Pons (tissue), 1 donor: Measurements from ENCODE around the gene PITPNB.

Source experiments
- DNase-seq: peaks from one replicate; pipeline ENCODE4 v3.0.0-alpha.2; 2016; ENCODE audit warnings: low spot score

PITPNB gene

DNA sequence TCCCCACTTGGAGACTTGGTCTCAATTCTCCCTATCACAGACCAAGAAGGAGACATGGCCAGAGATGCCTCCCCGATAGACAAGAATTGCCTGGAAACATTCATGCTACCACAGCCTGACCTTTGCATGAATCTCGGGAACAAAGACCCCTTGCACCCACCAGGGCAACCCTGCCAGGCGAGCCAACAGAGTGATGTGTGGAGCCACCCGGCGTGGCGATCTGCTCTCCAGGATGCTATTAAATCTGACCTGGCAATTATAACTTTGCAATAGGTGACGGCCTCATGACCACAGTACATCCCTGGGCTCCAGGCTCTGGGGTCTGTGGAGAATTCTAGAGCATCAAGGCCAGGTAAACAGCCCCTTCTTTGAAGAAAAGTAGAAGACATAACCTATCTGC, 86.5 kb downstream of the PITPNB start:
- DNase-seq, result no peak

- no peak for DNase-seq
These were observed 89.4 kb downstream of the PITPNB start for GRCh38 chr22:27829620-27830019.

- no peak for DNase-seq
These were observed 91.2 kb downstream of the PITPNB start for GRCh38 chr22:27827604-27828587.

DNA sequence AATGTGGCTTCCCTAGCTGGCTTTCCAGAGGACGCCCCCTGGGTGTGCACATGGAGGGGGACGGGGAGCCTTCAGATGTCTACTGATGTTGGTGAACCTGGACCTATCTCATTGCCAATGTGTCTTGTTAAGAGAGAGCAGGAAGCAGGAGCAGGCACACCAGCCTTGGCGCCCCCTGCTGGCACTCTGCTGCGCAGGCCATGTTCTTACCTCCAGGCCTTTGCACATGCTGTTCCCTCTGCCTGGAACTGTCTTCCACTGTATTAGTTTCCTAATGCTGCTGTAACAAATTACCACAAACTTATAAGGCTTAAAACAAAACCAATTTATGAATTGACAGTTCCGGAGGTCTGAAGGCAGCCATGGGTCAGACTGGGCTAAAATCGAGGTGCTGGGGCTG, 93.9 kb downstream of the PITPNB start:
- DNase-seq, result no peak

DNA sequence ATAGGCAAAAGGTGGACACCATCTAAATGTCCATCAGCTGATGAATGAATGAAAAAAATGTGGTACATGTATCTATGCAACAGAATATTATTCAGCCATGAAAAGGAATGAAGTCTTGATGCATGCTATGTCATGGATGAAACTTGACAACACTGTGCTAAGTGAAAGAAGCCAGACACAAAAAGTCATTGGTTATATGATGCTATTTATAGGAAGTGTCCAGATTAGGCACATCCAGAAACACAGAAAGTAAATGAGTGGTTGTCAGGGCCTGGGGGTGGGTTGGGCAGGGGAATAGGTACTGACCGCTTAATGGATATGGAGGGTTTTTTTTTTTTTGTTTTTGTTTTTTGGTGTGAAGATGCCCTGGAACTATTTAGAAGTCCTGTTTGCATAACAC, 95.8 kb downstream of the PITPNB start:
- no peak for DNase-seq

- DNase-seq, result peak; percentile 32
These were observed 97.9 kb downstream of the PITPNB start for GRCh38 chr22:27820896-27821866.

DNA sequence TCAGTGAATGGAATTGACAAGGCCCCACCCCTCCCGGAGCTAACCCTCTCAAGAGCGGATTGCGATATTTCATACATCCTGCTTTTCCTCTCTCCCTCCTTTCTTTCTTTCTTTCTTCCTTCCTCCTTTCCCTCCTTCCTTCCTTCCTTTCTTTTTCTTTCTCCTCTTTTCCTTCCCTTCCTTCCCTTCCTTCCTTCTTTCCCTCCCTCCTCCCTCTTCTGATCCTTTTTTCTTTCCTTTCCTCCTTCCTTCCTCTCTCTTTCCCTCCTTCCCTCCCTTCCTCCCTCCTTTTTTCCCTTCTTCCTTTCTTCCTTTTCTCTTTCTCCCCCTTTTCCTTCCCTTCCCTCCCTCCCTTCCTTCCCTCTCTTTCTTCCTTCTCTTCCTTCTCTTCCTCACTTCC, 102.5 kb downstream of the PITPNB start:
- no peak for DNase-seq

DNA sequence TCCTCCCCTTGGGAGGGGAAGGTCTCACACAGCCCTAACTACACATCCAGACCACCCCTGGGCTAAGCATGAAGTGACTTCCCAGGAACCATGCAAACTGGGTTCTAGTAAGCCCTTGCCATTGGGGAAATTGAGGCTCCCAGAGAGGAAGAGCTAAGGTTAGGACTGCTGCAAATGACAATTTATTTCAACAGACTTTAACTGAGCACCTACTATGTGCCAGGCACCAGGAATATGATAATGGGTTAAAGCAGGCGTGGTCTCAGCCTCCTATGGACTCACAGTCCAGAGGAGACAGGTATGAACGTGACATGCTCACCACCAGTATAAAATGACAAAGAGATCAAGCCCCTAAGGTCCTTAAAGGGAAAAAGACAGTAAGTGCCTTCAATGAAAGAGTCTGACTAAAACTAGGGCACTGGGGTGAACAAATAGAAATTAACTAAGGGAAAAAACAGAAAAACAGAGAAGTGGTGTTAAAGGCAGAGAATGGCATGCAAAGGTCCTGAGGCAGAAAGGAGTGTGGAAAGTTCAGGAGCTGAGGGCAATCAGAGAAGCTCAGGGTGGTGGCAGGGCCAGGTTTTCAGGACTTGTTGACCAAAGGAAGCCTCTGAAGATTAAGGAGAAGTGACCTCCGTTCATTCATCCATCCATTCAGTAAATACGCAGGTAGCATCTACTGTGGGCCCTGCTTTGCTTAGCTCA, 103.1 kb downstream of the PITPNB start:
- DNase-seq, result no peak

DNA sequence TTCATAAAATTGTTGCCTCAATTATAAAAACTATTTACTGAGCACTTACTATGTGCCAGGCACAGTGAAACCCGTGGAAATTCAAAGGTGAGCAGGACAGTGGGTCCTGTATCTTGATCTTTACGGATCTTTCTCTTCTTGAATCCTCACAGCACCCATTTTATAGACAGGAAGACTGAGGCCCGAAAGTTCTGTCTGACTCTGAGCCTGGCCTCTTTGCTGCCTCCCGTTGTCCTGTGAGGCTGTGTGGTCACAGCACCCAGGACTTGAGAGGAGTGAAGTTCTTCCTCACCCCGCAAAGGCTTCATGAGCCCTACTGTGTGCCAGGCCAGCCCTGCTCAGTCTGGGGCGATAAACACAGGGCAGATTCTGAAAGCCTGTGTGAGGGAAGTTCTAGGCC, 104.1 kb downstream of the PITPNB start:
- DNase-seq, result no peak

- no peak for DNase-seq
These were observed 107.3 kb downstream of the PITPNB start for GRCh38 chr22:27811778-27812177.

- no peak for DNase-seq
These were observed 108.4 kb downstream of the PITPNB start for GRCh38 chr22:27810609-27811151.

GRCh38 chr22:27809700-27810608, 109.1 kb downstream of the PITPNB start:
- DNase-seq, result no peak

- no peak for DNase-seq
These were observed 109.8 kb downstream of the PITPNB start for GRCh38 chr22:27809226-27809603.

DNA sequence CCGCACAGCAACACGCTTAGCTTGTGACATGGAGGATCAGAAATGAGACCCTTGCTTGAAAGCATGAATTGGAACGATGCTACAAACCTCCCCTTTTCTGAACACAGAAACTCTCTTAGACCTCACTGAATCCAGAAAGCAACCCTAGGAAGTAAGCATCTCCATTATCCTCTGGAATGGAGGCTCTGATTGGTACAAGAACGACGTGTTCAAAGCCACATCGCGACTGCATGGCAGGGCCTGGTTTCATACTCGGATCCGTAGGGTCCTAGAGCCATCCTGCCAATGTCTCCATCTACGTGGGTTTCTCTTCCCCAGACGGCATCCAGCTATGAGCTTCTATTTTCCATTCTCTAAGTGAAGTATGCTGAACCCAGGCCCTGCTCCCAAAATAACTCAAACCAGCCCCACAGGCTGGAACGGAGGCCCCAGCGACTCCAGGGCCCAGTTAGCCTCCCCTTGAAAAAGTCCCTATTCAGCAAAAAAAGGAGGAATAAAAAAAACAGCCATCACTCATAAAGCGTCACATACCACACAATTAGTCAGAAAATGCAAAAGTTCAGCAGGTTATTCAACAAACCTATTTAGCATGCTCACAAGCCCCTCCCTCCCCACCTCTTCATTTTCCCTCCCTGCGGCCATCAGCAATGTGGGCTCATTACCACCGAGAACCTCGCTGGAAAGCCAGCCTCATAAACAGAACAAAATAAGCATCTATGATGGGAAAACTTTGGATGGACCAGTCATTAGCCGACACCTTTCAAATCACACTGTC, 110.4 kb downstream of the PITPNB start:
- no peak for DNase-seq

- no peak for DNase-seq
These were observed 113.2 kb downstream of the PITPNB start for GRCh38 chr22:27805841-27806240.

- peak; percentile 68 for DNase-seq
These were observed 114.4 kb downstream of the PITPNB start for GRCh38 chr22:27804470-27805297.

DNA sequence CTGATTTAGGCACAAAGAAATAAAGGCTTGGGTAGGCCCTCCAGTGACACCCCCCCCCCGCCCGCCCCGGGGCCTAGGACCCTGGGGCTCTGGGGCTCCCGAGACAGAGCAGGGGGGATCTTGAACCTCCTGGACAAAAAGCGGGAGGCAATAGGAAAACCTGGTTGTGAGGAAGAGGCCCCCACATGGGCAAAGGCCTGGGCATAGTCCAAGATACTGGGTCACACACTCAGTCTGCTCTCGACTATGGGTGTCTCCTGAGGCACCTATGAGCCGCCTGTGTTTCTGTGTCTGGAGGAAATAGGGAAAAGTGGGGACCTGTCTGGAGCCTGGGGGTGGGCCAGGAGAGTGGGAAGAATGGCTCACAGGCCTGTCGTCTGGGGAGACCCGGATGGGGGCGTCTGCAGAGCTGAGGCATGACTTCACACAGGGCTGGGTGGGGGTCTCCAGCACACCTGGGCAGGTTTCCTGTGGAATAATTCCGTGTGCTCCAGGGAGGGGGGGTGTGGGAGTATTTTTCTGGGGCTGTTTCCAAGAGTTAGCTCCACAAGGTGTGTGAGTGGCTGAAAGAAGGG, 115.1 kb downstream of the PITPNB start:
- no peak for DNase-seq

GRCh38 chr22:27802346-27803073, 116.5 kb downstream of the PITPNB start:
- DNase-seq, result no peak
